Kidney epithelial cell (primary cell): ENCODE results near the gene MYO1D. TPM values are rescaled to one million over a fixed set of nuclear protein-coding genes. Genes with fewer than 3 reads are reported as not detected.

Experiments
- DNase-seq: peaks from one replicate; pipeline ENCODE4 v3.0.0-alpha.2; 2010; ENCODE audit warnings: low read depth
- H3K27me3 ChIP-seq: 2 replicates; pipeline ENCODE4 v1.6.0; 2011; ENCODE audit warnings: low read length; ENCODE audit not compliant: control insufficient read depth, insufficient read depth
- H3K36me3 ChIP-seq: 2 replicates; pipeline ENCODE4 v1.5.1; 2011; ENCODE audit warnings: low read length; ENCODE audit not compliant: control insufficient read depth, insufficient read depth
- H3K4me3 ChIP-seq: 2 replicates; pipeline ENCODE4 v1.5.1; 2011; ENCODE audit warnings: low read depth, mild to moderate bottlenecking, control low read depth, low read length
- total RNA-seq: library from RNA; depleted of rRNA; stranded (reverse); fragments of >200 nt; gene quantifications from 2 replicates; pipeline ENCODE4 v1.2.3, GENCODE V29; 2015
- TF ChIP-seq, protein P1 (sequence below): IDR thresholded peaks from 2 replicates; pipeline ENCODE4 v1.5.1; 2011; ENCODE audit warnings: mild to moderate bottlenecking, moderate library complexity, low read length, control low read depth, inconsistent platforms; ENCODE audit not compliant: insufficient read depth, poor library complexity, severe bottlenecking

Gene MYO1D
- total RNA-seq, 1 donor from 2014 or later: 95.5 TPM

DNA sequence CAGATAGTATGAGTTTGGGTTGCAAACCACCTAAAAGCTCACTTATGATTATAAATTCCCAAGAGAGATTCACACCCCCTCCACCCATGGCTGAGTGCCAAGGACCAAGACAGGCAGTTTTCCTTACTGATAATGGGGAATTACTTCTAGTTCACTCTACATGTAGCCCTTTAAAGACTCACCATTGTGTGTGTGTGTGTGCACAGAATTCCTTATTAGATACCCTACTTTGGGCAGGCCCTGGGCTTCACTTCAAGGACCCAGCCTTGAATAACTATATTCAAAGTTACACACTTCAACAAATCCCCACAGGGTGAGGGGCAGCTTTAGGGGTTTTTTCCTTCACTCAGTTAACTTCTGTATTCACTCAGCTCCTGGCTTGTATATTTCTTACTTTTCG is 143.5 kb downstream of the MYO1D start:
- Histone ChIP-seq H3K27me3 (no peaks in the 10 kb centered on the region), H3K36me3 (peaks cover 1% of the 10 kb centered on the region), H3K4me3 (no peak overlapping the region)
- DNase-seq: no peak
- TF ChIP-seq, protein P1, sequence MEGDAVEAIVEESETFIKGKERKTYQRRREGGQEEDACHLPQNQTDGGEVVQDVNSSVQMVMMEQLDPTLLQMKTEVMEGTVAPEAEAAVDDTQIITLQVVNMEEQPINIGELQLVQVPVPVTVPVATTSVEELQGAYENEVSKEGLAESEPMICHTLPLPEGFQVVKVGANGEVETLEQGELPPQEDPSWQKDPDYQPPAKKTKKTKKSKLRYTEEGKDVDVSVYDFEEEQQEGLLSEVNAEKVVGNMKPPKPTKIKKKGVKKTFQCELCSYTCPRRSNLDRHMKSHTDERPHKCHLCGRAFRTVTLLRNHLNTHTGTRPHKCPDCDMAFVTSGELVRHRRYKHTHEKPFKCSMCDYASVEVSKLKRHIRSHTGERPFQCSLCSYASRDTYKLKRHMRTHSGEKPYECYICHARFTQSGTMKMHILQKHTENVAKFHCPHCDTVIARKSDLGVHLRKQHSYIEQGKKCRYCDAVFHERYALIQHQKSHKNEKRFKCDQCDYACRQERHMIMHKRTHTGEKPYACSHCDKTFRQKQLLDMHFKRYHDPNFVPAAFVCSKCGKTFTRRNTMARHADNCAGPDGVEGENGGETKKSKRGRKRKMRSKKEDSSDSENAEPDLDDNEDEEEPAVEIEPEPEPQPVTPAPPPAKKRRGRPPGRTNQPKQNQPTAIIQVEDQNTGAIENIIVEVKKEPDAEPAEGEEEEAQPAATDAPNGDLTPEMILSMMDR: no peak

DNA sequence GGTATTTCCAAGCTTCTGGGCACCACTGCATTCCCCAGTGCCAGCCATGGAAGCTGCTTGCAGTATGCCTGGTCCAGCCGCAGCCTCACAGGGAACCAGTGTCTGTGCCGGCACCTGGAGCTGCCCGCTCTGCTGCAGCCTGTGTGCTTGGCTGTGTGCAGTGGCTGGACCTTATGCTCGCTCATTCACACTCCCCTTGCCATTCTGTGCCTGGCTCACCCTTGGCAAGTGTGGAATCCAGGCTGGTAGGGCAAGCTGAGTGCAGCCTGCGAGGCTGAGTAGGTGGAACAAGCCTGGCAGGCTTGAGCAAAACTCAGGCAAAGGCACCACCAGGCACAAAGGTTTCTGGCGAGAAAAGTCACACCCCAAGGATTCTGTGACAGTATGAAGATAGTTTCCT is 144.0 kb downstream of the MYO1D start:
- no peaks in the 10 kb centered on the region for H3K27me3 ChIP-seq
- TF ChIP-seq, protein P1: no peak
- peaks cover 1% of the 10 kb centered on the region for H3K36me3 ChIP-seq
- no peak overlapping the region for H3K4me3 ChIP-seq
- DNase-seq: no peak

DNA sequence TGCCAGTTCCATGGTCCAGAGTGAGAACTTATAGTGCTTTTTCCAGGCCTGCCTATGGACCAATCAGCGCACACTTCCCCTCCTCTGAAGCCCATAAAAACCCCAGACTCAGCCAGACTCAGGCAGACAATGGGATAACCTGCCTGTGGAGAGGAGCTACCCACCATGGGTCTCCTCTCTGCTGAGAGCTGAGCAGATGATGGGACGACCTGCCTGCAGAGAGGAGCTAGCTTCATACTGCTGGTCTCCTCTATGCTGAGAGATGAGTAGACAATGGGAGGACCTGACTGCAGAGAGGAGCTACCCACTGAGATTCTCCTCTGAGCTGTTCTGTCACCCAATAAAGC is 144.7 kb downstream of the MYO1D start:
- H3K36me3 ChIP-seq: peaks cover 1% of the 10 kb centered on the region
- H3K4me3 ChIP-seq: no peak overlapping the region
- TF ChIP-seq, protein P1: no peak

DNA sequence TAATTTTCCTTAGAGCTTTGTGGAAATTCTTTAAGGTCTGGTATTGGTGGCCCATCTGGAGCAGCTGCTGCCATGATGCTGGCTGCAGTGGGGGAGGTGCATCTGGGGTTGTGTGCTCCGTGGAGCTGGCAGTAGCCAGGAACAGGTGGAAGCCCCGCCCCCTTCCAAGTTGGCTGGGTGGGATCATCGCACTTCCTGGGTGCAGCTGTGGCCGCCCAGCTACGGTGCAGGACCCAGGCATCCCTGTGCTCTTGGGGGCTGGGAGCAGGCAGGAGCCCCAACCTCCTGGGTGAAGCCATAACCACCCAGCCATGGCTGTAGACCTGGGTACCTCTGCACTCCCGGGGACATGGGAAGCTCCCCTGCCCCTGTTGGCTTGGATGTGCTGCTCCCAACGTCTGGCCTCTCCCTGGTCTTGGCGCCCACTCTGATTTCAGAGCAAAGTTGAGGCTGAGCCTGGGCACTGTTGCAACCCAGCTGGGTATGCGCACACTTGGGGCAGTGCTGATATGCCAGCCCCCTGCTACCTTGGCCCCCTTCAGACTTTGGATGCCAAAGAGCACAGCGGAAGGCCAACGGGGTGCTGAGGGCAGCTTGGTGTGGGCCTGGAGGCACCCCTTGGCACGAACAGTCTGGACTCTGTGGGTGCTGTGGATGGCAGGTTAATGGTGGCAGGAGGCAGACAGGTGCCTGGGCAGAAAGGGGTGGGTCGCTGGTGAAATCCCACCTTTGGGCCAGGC is 145.2 kb downstream of the MYO1D start:
- DNase-seq: no peak
- Histone ChIP-seq H3K4me3 (no peak overlapping the region), H3K36me3 (peaks cover 1% of the 10 kb centered on the region), H3K27me3 (no peaks in the 10 kb centered on the region)
- TF ChIP-seq, protein P1: no peak

More for the DNA sequence above, 144.7 kb downstream of the MYO1D start:
- H3K27me3 ChIP-seq: no peaks in the 10 kb centered on the region
- DNase-seq: no peak

DNA sequence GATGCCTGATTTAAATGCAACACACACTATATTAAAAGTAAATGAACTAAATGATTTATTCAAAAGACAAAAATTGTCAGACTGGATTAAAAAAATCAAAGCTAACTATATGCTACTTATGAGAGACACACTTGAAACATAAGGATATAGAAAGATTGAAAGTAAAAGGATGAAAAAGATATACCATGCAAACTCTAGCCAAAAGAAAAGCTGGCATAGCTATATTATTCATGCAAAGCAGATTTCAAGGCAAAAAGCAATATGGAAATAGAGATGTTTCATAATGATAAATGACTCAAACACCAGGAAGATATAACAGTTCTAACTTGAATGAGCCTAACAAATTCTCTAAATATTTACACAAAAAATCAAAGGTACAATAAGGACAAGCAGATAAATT is 149.2 kb downstream of the MYO1D start:
- Histone ChIP-seq H3K36me3 (peaks cover 1% of the 10 kb centered on the region), H3K4me3 (no peak overlapping the region), H3K27me3 (no peaks in the 10 kb centered on the region)
- TF ChIP-seq, protein P1: no peak
- DNase-seq: no peak

DNA sequence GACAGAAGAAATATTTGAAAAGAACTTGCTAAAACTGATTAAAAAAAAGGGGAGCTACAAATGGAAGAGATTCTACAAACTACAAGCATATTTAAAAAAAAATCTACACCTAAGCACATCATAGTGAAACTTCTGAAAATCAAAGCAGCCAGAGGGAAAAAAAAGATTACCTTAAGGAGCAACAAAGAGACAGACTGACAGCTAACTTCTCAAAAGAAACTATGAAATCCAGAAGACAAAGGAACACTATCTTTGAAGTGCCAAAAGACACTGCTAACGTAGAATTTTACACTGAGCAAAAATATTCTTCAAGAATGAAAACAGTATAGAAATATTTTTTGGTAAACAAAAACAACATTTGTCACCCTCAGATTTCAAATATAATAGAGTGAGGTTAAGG is 151.2 kb downstream of the MYO1D start:
- DNase-seq: no peak
- Histone ChIP-seq H3K27me3 (no peaks in the 10 kb centered on the region), H3K36me3 (no peaks in the 10 kb centered on the region), H3K4me3 (no peak overlapping the region)
- TF ChIP-seq, protein P1: no peak
